ENCODE data around the gene CDCA8.

- TF ChIP-seq BHLHE40 (IDR thresholded peaks at IDR 0.05; ENCODE audit: low read depth, low read length) (no peak), CTCF (conservative IDR thresholded peaks at IDR 0.05; ENCODE audit: low read depth, low read length) (peak; percentile 86), POLR2A (IDR thresholded peaks at IDR 0.05; ENCODE audit: low read depth, low read length) (peak; percentile 60; the same call in 1 of the 2 replicates), CHD1 (IDR thresholded peaks at IDR 0.05; ENCODE audit: low read depth, low read length) (no peak), RFX5 (IDR thresholded peaks at IDR 0.05; ENCODE audit: low read depth, low read length) (no peak)
- TF ChIP-seq, protein P1, sequence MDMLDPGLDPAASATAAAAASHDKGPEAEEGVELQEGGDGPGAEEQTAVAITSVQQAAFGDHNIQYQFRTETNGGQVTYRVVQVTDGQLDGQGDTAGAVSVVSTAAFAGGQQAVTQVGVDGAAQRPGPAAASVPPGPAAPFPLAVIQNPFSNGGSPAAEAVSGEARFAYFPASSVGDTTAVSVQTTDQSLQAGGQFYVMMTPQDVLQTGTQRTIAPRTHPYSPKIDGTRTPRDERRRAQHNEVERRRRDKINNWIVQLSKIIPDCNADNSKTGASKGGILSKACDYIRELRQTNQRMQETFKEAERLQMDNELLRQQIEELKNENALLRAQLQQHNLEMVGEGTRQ (IDR thresholded peaks at IDR 0.05; ENCODE audit: low read depth, low read length) = no peak
- TF ChIP-seq, protein P2, sequence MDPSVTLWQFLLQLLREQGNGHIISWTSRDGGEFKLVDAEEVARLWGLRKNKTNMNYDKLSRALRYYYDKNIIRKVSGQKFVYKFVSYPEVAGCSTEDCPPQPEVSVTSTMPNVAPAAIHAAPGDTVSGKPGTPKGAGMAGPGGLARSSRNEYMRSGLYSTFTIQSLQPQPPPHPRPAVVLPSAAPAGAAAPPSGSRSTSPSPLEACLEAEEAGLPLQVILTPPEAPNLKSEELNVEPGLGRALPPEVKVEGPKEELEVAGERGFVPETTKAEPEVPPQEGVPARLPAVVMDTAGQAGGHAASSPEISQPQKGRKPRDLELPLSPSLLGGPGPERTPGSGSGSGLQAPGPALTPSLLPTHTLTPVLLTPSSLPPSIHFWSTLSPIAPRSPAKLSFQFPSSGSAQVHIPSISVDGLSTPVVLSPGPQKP (IDR thresholded peaks at IDR 0.05; ENCODE audit: borderline replicate concordance, low read depth, low read length) = no peak
Observed at GRCh38 chr1:37692078-37692833, at the start of gene CDCA8.

All from IMR-90 (cell line).